ENCODE results near the gene TFAP2A. TPM values are rescaled to one million over a fixed set of nuclear protein-coding genes. Genes with fewer than 3 reads are reported as not detected.

TFAP2A gene
- total RNA-seq, 1 experiment from 2014 or later: 24.3 TPM

GRCh38 chr6:10441004-10441654 is 26.3 kb upstream of the TFAP2A start (continued):
- TF ChIP-seq SIN3A (IDR thresholded peaks at IDR 0.05; ENCODE audit: low read depth) (peak; percentile 58; the same call in 1 of the 2 replicates), EGR1 (IDR thresholded peaks at IDR 0.05; ENCODE audit: low read depth) (no peak), SRF (IDR thresholded peaks at IDR 0.05; ENCODE audit: low read depth) (peak; percentile 52)

GRCh38 chr6:10437891-10438290 is 23.0 kb upstream of the TFAP2A start:
- RAD21 ChIA-PET (ENCODE audit: low non-redundant PET in 1 of 2, low total read pairs in 2 of 2, uncharacterized antibody in 2 of 2, unreplicated experiment in 2 of 2): no interaction called here
- H4K20me1 ChIP-seq (ENCODE audit: insufficient read depth): no peaks in the 10 kb centered on the region
- no peak overlapping the region for H3K4me3 ChIP-seq (replicated peaks in 1 of 2; ENCODE audit: low read depth in 1 of 2, low read length in 2 of 2)
- H3K9me3 ChIP-seq (ENCODE audit: control insufficient read depth in 1 of 2, insufficient read depth in 1 of 2, low read depth in 1 of 2, low read length in 2 of 2): no peaks in the 10 kb centered on the region
- ATAC-seq (no peak), DNase-seq (ENCODE audit: low read depth, low spot score) (no peak)
- H3K4me2 ChIP-seq (ENCODE audit: low read length): no peak overlapping the region
- peaks cover 24 to 57% of the 10 kb centered on the region in 2 experiments for H3K4me1 ChIP-seq (ENCODE audit: control insufficient read depth in 1 of 2, insufficient read depth in 2 of 2, low read length in 2 of 2)
- CTCF ChIA-PET: interaction anchor here (1.3 kb wide), 1 partner anchor 9 kb away, joined by 4 read pairs; no protein-coding TSS in a partner anchor
- no peaks in the 10 kb centered on the region for H3K27me3 ChIP-seq (ENCODE audit: insufficient read depth, low read length)
- H3K36me3 ChIP-seq (ENCODE audit: control insufficient read depth in 1 of 2, insufficient read depth in 2 of 2, low read length in 2 of 2): no peaks in the 10 kb centered on the region
- no peaks in the 10 kb centered on the region for H3K9me2 ChIP-seq (ENCODE audit: insufficient read depth)
- TF ChIP-seq CEBPB (IDR thresholded peaks at IDR 0.05; ENCODE audit: low read depth) (no peak), ATF3 (IDR thresholded peaks at IDR 0.05) (no peak), RAD21 (IDR thresholded peaks at IDR 0.05; ENCODE audit: low read depth) (no peak), REST (IDR thresholded peaks at IDR 0.05; ENCODE audit: low read depth) (no peak), EGR1 (IDR thresholded peaks at IDR 0.05; ENCODE audit: low read depth) (no peak), SP1 (IDR thresholded peaks at IDR 0.05; ENCODE audit: low read depth) (no peak), YY1 (IDR thresholded peaks at IDR 0.05; ENCODE audit: extremely low read depth, insufficient replicate concordance, low read depth, low read length) (no peak), EZH2 (IDR thresholded peaks at IDR 0.05) (no peak)
- no peaks in the 10 kb centered on the region for H3K79me2 ChIP-seq (ENCODE audit: insufficient read depth, low read length)
- BruUV-seq (replicated peaks): no TSS peak
- no peak overlapping the region for H3K27ac ChIP-seq (ENCODE audit: low read depth, low read length)
- H3K9ac ChIP-seq (ENCODE audit: low read length): no peak overlapping the region
- POLR2A ChIA-PET: no interaction called here
- peak overlapping the region; percentile 2 for H2AFZ ChIP-seq (ENCODE audit: low read depth, low read length, poor library complexity, severe bottlenecking)
- intact Hi-C loops (cut with micrococcal nuclease): loop anchor here (10.0 kb wide), 1 partner anchor 1023 kb away; no protein-coding TSS in a partner anchor
